Activated B cell treated with CpG ODN at 0.5 μM for 24 hours (primary cell): Measurements from ENCODE around the gene DBI. TPM values are rescaled to one million over a fixed set of nuclear protein-coding genes. Genes with fewer than 3 reads are reported as not detected.
"Not testable (repeated sequence)": the region's sequence is repeated elsewhere in the genome, so short reads cannot be mapped to it uniquely, and the experiment has no call there.

Experiments used
- ATAC-seq: fragments of 200-7000 bp; cut with Tn5 transposase; one replicate; pipeline ENCODE4 v1.10.0; 2021; ENCODE audit warnings: low read depth, mild to moderate bottlenecking, moderate library complexity
- CTCF ChIA-PET: fragments of 350-600 bp; sonication (Branson Sonifier 250); formaldehyde crosslinking; loops from one replicate; lab custom pipeline; 2021; ENCODE audit warnings: antibody characterized with exemption; lab: Charles Lee
- POLR2A ChIA-PET: fragments of 350-600 bp; sonication (Branson Sonifier 250); formaldehyde crosslinking; loops from one replicate; lab custom pipeline; 2021; ENCODE audit warnings: antibody characterized with exemption; lab: Charles Lee
- DNase-seq: peaks from one replicate; pipeline ENCODE4 v3.0.0; 2022
- H3K27ac Mint-ChIP-seq: one replicate; pipeline ENCODE4 v1.8.0; 2020; ENCODE audit warnings: mixed read lengths
- H3K27me3 Mint-ChIP-seq: one replicate; pipeline ENCODE4 v1.8.0; 2021; ENCODE audit warnings: mixed read lengths
- H3K36me3 Mint-ChIP-seq: one replicate; pipeline ENCODE4 v1.8.0; 2021; ENCODE audit warnings: low read depth, mixed read lengths
- H3K4me1 Mint-ChIP-seq: one replicate; pipeline ENCODE4 v1.8.0; 2021; ENCODE audit warnings: mixed read lengths
- H3K4me3 Mint-ChIP-seq: one replicate; pipeline ENCODE4 v1.8.0; 2020; ENCODE audit warnings: mild to moderate bottlenecking, mixed read lengths
- H3K9me3 Mint-ChIP-seq: one replicate; pipeline ENCODE4 v1.8.0; 2020; ENCODE audit warnings: mixed read lengths
- CTCF ChIP-seq: fragments of 200-600 bp; IDR thresholded peaks from one replicate; pipeline ENCODE4 v1.8.0; 2022; ENCODE audit warnings: antibody characterized with exemption, mild to moderate bottlenecking
- intact Hi-C: fragments of 100-400 bp; cut with micrococcal nuclease; formaldehyde crosslinking; loops from one replicate; pipeline ENCODE4 v1.15.1; 2024
- total RNA-seq: library from RNA; stranded (reverse); gene quantifications from 2 replicates; pipeline ENCODE4 v1.2.3, GENCODE V29; 2022

DBI gene
- total RNA-seq, 1 donor from 2014 or later, result 112 TPM

DNA sequence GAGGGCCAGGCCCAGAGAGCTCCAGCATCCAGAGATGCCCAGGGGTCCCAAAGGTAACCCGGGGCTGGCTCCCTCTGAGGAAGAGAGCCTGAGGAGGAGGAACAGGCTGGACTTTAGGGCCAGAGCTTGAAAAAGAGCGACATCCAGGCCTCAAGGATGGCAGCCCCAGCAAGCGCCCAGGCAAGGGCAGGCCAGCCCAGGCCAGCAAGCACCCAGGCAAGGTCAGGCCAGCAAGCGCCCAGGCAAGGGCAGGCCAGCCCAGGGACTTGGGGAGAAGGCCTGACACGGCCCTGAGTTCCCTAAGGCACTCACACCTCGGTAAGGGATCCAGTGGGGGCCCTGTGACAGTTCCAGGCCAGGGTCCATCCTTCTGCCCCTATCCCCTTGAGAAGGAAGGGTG is 30.4 kb downstream of the DBI start:
- POLR2A ChIA-PET, result no interaction called here
- Mint-ChIP-seq H3K27me3 (peaks cover 13% of the 10 kb centered on the region), H3K4me1 (no peaks in the 10 kb centered on the region), H3K4me3 (no peak overlapping the region), H3K9me3 (no peaks in the 10 kb centered on the region), H3K36me3 (no peaks in the 10 kb centered on the region), H3K27ac (no peak overlapping the region)
- ATAC-seq, result no peak
- intact Hi-C loops, result no loop called here
- TF ChIP-seq CTCF, result no peak
- DNase-seq, result no peak
- CTCF ChIA-PET, result no interaction called here

DNA sequence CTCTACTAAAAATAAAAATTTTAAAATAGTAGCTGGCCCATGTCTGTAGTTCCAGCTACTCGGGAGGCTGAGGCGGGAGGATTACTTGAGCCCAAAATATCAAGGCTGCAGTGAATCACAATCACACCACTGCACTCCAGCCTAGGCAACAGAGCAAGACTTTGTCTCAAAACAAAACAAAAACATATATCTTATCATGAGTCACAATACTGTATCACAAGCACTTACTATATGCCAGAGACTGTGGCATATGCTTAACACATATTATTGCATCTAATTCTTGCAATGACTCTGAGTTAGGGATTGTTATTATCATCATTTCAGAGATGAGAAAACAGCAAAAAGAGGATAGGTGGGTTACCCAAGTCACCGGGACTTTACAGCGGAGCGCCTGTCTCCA is 35.3 kb downstream of the DBI start:
- Mint-ChIP-seq H3K36me3 (no peaks in the 10 kb centered on the region), H3K27me3 (peaks cover 13% of the 10 kb centered on the region), H3K27ac (no peak overlapping the region), H3K4me1 (no peaks in the 10 kb centered on the region), H3K9me3 (no peaks in the 10 kb centered on the region), H3K4me3 (no peak overlapping the region)
- ATAC-seq, result no peak
- no peak for TF ChIP-seq CTCF
- ChIA-PET POLR2A (no interaction called here), CTCF (interaction anchor here (9.4 kb wide), 1 partner anchor 75 kb away, joined by 102 read pairs; no protein-coding TSS in a partner anchor)
- no peak for DNase-seq
- intact Hi-C loops, result no loop called here

GRCh38 chr2:119402645-119403560 is 36.1 kb downstream of the DBI start:
- POLR2A ChIA-PET, result no interaction called here
- Mint-ChIP-seq H3K4me3 (no peak overlapping the region), H3K4me1 (no peaks in the 10 kb centered on the region), H3K9me3 (no peaks in the 10 kb centered on the region), H3K27me3 (peaks cover 13% of the 10 kb centered on the region), H3K36me3 (no peaks in the 10 kb centered on the region), H3K27ac (no peak overlapping the region)
- no peak for ATAC-seq
- CTCF ChIA-PET, result interaction anchor here (9.4 kb wide), 1 partner anchor 74 kb away, joined by 102 read pairs; no protein-coding TSS in a partner anchor
- no peak for DNase-seq
- TF ChIP-seq CTCF, result no peak
- intact Hi-C loops, result no loop called here

- H3K27me3 Mint-ChIP-seq, DNase-seq, ATAC-seq, H3K4me3 Mint-ChIP-seq, H3K9me3 Mint-ChIP-seq, POLR2A ChIA-PET, intact Hi-C loops, H3K27ac Mint-ChIP-seq, H3K36me3 Mint-ChIP-seq, H3K4me1 Mint-ChIP-seq: not testable (repeated sequence)
- CTCF ChIA-PET, result interaction anchor here (9.4 kb wide), 1 partner anchor 73 kb away, joined by 102 read pairs; no protein-coding TSS in a partner anchor
These were observed 36.8 kb downstream of the DBI start for GRCh38 chr2:119403618-119404017.

DNA sequence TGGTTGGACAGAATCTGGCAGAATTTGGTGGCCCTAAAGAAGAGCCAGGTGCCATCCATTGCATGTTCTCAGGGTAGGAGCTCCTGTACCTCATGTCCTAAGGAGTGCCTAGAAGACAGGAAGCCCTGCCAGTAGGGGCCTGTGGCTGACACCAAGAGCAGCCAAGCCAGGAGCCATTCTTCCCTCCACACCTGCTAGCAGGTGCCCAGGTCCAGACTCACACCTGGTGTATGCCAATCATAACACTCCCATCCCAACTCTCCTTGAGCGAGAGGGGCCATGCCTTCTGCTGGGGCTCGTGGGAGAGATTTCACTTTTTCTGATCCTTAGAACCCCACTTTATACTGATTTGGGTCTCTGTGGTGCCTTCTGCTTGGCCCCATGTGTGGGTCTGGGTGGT is 38.4 kb downstream of the DBI start:
- ChIA-PET CTCF (interaction anchor here (9.4 kb wide), 1 partner anchor 72 kb away, joined by 102 read pairs; no protein-coding TSS in a partner anchor), POLR2A (interaction anchor here (0.5 kb wide), 1 partner anchor 65 kb away, joined by 5 read pairs; no protein-coding TSS in a partner anchor)
- TF ChIP-seq CTCF, result no peak
- no peak for ATAC-seq
- no peak for DNase-seq
- Mint-ChIP-seq H3K4me3 (no peak overlapping the region), H3K27ac (no peak overlapping the region), H3K36me3 (no peaks in the 10 kb centered on the region), H3K4me1 (no peaks in the 10 kb centered on the region), H3K9me3 (no peaks in the 10 kb centered on the region), H3K27me3 (peaks cover 13% of the 10 kb centered on the region)
- intact Hi-C loops, result no loop called here
